PC-3 (cell line): ENCODE results near the gene LSM11.

Experiments used
- EZH2 ChIP-seq: fragments of 300-600 bp; sonication (generic); IDR thresholded peaks from one replicate; pipeline ENCODE4 v1.6.1; 2017; ENCODE audit warnings: antibody characterized with exemption, mild to moderate bottlenecking, low read length; ENCODE audit not compliant: unreplicated experiment
- TF ChIP-seq, protein P1 (sequence below): fragments of 300-600 bp; sonication (generic); conservative IDR thresholded peaks from 2 replicates; pipeline ENCODE4 v1.5.1; 2017; ENCODE audit warnings: antibody characterized with exemption, low read depth, mild to moderate bottlenecking, low read length

DNA sequence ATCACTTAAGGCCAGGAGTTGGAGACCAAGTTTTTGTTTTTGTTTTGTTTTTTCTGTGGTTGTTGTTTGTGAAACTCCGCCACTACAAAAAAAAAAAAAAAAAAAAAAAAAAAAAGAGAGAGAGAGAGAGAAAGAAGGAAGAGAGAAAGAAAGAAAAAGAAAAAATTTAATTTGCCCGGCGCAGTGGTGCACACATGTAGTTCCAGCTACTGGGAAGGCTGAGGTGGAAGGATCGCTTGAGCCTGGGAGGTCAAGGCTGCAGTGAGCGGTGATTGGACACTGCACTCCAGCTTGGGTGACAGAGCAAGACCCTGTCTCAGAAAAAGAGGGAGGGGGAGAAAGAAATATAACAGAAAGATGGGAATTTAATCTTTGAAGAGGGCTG is 11.4 kb upstream of the LSM11 start:
- TF ChIP-seq, protein P1, sequence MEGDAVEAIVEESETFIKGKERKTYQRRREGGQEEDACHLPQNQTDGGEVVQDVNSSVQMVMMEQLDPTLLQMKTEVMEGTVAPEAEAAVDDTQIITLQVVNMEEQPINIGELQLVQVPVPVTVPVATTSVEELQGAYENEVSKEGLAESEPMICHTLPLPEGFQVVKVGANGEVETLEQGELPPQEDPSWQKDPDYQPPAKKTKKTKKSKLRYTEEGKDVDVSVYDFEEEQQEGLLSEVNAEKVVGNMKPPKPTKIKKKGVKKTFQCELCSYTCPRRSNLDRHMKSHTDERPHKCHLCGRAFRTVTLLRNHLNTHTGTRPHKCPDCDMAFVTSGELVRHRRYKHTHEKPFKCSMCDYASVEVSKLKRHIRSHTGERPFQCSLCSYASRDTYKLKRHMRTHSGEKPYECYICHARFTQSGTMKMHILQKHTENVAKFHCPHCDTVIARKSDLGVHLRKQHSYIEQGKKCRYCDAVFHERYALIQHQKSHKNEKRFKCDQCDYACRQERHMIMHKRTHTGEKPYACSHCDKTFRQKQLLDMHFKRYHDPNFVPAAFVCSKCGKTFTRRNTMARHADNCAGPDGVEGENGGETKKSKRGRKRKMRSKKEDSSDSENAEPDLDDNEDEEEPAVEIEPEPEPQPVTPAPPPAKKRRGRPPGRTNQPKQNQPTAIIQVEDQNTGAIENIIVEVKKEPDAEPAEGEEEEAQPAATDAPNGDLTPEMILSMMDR, result no peak
- no peak for TF ChIP-seq EZH2
